ENCODE data around the gene CHD1. TPM values are rescaled to one million over a fixed set of nuclear protein-coding genes. Genes with fewer than 3 reads are reported as not detected.
A peak's percentile ranks its signal among the peaks of the same experiment; 100 is the strongest.

CHD1 gene
- total RNA-seq, 2 donors from 2014 or later, result 59.1 to 59.5 TPM

GRCh38 chr5:98836175-98836574, 92.6 kb downstream of the CHD1 start:
- 94 to 95% methylated on average over 3 to 5 of the region's 5 CpGs for WGBS, 2 experiments (ENCODE audit: insufficient coverage in 1 of 2, insufficient read length in 1 of 2)
- Mint-ChIP-seq H3K27me3 (ENCODE audit: insufficient read depth) (no peaks in the 10 kb centered on the region), H3K4me3 (no peak overlapping the region), H3K4me1 (no peaks in the 10 kb centered on the region), H3K27ac (no peak overlapping the region), H3K9me3 (peaks cover 2% of the 10 kb centered on the region), H3K36me3 (ENCODE audit: low read depth) (no peaks in the 10 kb centered on the region)
- Histone ChIP-seq H3K36me3 (ENCODE audit: control insufficient read depth, insufficient read depth, low read length) (no peaks in the 10 kb centered on the region), H3K9ac (ENCODE audit: extremely low read depth, low read length, poor library complexity, severe bottlenecking) (no peak overlapping the region), H3K27me3 (ENCODE audit: control insufficient read depth, insufficient read depth, low read length, poor library complexity, severe bottlenecking) (no peaks in the 10 kb centered on the region), H3K9me3 (ENCODE audit: control insufficient read depth, low read length) (no peaks in the 10 kb centered on the region), H3K27ac (ENCODE audit: low read depth, low read length) (no peak overlapping the region), H3K4me3 (ENCODE audit: low read length) (no peak overlapping the region), H3K4me1 (ENCODE audit: control insufficient read depth, insufficient read depth, low read length) (no peaks in the 10 kb centered on the region)
- DNase-seq, result no peak
- no peak for TF ChIP-seq CTCF (conservative IDR thresholded peaks at IDR 0.05)

- H3K36me3 Mint-ChIP-seq (ENCODE audit: low read depth), result no peaks in the 10 kb centered on the region
- Histone ChIP-seq H3K9ac (ENCODE audit: extremely low read depth, low read length, poor library complexity, severe bottlenecking) (no peak overlapping the region), H3K4me1 (ENCODE audit: control insufficient read depth, insufficient read depth, low read length) (no peaks in the 10 kb centered on the region), H3K27me3 (ENCODE audit: control insufficient read depth, insufficient read depth, low read length, poor library complexity, severe bottlenecking) (no peaks in the 10 kb centered on the region), H3K27ac (ENCODE audit: low read depth, low read length) (no peak overlapping the region), H3K4me3 (ENCODE audit: low read length) (no peak overlapping the region), H3K36me3 (ENCODE audit: control insufficient read depth, insufficient read depth, low read length) (no peaks in the 10 kb centered on the region), H3K9me3 (ENCODE audit: control insufficient read depth, low read length) (peaks cover 6% of the 10 kb centered on the region)
- WGBS, 2 experiments (ENCODE audit: insufficient coverage in 1 of 2, insufficient read length in 1 of 2), result 76 to 80% methylated on average over 2 to 7 of the region's 7 CpGs
- no peaks in the 10 kb centered on the region for H3K4me1 Mint-ChIP-seq
- DNase-seq, result no peak
- no peak overlapping the region for H3K27ac Mint-ChIP-seq
- H3K9me3 Mint-ChIP-seq, result no peaks in the 10 kb centered on the region
- H3K27me3 Mint-ChIP-seq (ENCODE audit: insufficient read depth), result no peaks in the 10 kb centered on the region
- TF ChIP-seq CTCF (conservative IDR thresholded peaks at IDR 0.05), result no peak
- H3K4me3 Mint-ChIP-seq, result no peak overlapping the region
Measured at GRCh38 chr5:98827588-98828284, 101.1 kb downstream of the CHD1 start.

- DNase-seq, result no peak
- no peaks in the 10 kb centered on the region for H3K27me3 ChIP-seq (ENCODE audit: control insufficient read depth, insufficient read depth, low read length, poor library complexity, severe bottlenecking)
- Mint-ChIP-seq H3K4me1 (no peaks in the 10 kb centered on the region), H3K27ac (no peak overlapping the region), H3K27me3 (ENCODE audit: insufficient read depth) (no peaks in the 10 kb centered on the region), H3K36me3 (ENCODE audit: low read depth) (no peaks in the 10 kb centered on the region), H3K9me3 (peaks cover 4% of the 10 kb centered on the region), H3K4me3 (no peak overlapping the region)
- H3K36me3 ChIP-seq (ENCODE audit: control insufficient read depth, insufficient read depth, low read length), result no peaks in the 10 kb centered on the region
- peak; percentile 83 for TF ChIP-seq CTCF (conservative IDR thresholded peaks at IDR 0.05)
- H3K4me3 ChIP-seq (ENCODE audit: low read length), result no peak overlapping the region
- H3K9ac ChIP-seq (ENCODE audit: extremely low read depth, low read length, poor library complexity, severe bottlenecking), result no peak overlapping the region
- peaks cover 6% of the 10 kb centered on the region for H3K9me3 ChIP-seq (ENCODE audit: control insufficient read depth, low read length)
- no peaks in the 10 kb centered on the region for H3K4me1 ChIP-seq (ENCODE audit: control insufficient read depth, insufficient read depth, low read length)
- 46% methylated on average over 1 of the region's 1 CpG; no CpG with 5 or more reads in 1 of the 2 experiments for WGBS, 2 experiments (ENCODE audit: insufficient coverage in 1 of 2, insufficient read length in 1 of 2)
- no peak overlapping the region for H3K27ac ChIP-seq (ENCODE audit: low read depth, low read length)
Measured at GRCh38 chr5:98827161-98827560, 101.6 kb downstream of the CHD1 start.
